ENCODE results near the gene CGB1.

DNA sequence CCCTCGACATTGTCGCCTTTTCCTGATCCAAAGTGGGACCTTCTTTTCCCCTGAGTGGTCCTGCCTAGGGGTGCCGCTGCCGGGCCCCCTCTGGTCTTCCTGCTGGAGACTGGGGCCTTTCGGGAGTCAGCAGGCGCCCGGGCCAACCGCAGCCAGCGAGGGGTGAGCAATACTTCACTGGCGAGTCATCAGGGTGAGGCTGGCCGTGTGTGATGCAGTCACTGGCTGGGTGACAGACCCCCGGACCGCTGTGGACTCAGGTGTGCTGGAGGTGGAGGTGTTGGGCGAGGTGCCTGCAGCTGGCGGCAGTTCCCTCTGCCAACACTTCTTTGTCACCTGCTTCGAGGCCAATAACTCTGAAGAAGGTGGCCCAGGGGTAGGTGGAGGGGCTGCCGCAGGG lies 5.5 kb upstream of the CGB1 start:
- no peak for TF ChIP-seq CTCF (IDR thresholded peaks at IDR 0.05 in 2 of 3, conservative IDR thresholded peaks at IDR 0.05 in 1 of 3; ENCODE audit: control insufficient read depth in 2 of 3, extremely low read depth in 1 of 3, insufficient read depth in 1 of 3, low read depth in 3 of 3, low read length in 3 of 3)
- TF ChIP-seq POLR2AphosphoS2 (IDR thresholded peaks at IDR 0.05; ENCODE audit: low read depth, low read length): no peak
- TF ChIP-seq SMAD5 (IDR thresholded peaks at IDR 0.05; ENCODE audit: low read depth): no peak
- no peak for TF ChIP-seq USF2 (IDR thresholded peaks at IDR 0.05; ENCODE audit: borderline replicate concordance, low read depth, low read length)
- no peak for TF ChIP-seq NR2F1 (conservative IDR thresholded peaks at IDR 0.05)
- TF ChIP-seq CREM (IDR thresholded peaks at IDR 0.05; ENCODE audit: low read depth): no peak
- no peak for TF ChIP-seq HDGF (IDR thresholded peaks at IDR 0.05)
- TF ChIP-seq, protein P1, sequence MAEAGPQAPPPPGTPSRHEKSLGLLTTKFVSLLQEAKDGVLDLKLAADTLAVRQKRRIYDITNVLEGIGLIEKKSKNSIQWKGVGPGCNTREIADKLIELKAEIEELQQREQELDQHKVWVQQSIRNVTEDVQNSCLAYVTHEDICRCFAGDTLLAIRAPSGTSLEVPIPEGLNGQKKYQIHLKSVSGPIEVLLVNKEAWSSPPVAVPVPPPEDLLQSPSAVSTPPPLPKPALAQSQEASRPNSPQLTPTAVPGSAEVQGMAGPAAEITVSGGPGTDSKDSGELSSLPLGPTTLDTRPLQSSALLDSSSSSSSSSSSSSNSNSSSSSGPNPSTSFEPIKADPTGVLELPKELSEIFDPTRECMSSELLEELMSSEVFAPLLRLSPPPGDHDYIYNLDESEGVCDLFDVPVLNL (IDR thresholded peaks at IDR 0.05; ENCODE audit: low read depth, low read length): no peak
- no peak for TF ChIP-seq JUNB (IDR thresholded peaks at IDR 0.05)
- TF ChIP-seq RAD51 (IDR thresholded peaks at IDR 0.05): no peak
- no peak for TF ChIP-seq SUPT20H (IDR thresholded peaks at IDR 0.05; ENCODE audit: borderline replicate concordance, control insufficient read depth, low read depth, low read length)
- TF ChIP-seq DPF2 (IDR thresholded peaks at IDR 0.05): no peak
- no peak for TF ChIP-seq CHD1 (IDR thresholded peaks at IDR 0.05; ENCODE audit: low read depth, low read length)
